ENCODE measurements around the gene MFN2.
"Not testable (repeated sequence)": the region's sequence is repeated elsewhere in the genome, so short reads cannot be mapped to it uniquely, and the experiment has no call there.

DNA sequence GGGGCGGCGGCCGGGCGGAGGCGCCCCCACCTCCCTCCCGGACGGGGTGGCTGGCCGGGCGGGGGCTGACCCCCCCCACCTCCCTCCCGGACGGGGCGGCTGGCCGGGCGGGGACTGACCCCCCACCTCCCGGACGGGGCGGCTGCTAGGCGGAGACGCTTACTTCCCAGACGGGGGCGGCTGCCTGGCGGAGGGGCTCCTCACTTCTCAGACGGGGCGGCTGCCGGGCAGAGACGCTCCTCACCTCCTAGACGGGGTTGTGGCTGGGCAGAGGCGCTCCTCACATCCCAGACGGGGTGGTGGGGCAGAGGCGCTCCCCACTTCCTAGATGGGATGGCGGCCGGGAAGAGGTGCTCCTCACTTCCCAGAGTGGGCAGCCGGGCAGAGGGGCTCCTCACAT is 28.1 kb downstream of the MFN2 start:
- TF ChIP-seq POLR2A, EP300 (IDR thresholded peaks at IDR 0.05): not testable (repeated sequence)
- TF ChIP-seq, protein P1, sequence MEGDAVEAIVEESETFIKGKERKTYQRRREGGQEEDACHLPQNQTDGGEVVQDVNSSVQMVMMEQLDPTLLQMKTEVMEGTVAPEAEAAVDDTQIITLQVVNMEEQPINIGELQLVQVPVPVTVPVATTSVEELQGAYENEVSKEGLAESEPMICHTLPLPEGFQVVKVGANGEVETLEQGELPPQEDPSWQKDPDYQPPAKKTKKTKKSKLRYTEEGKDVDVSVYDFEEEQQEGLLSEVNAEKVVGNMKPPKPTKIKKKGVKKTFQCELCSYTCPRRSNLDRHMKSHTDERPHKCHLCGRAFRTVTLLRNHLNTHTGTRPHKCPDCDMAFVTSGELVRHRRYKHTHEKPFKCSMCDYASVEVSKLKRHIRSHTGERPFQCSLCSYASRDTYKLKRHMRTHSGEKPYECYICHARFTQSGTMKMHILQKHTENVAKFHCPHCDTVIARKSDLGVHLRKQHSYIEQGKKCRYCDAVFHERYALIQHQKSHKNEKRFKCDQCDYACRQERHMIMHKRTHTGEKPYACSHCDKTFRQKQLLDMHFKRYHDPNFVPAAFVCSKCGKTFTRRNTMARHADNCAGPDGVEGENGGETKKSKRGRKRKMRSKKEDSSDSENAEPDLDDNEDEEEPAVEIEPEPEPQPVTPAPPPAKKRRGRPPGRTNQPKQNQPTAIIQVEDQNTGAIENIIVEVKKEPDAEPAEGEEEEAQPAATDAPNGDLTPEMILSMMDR (IDR thresholded peaks at IDR 0.05), result not testable (repeated sequence)
